ENCODE results near the gene BPIFA2. TPM values are rescaled to one million over a fixed set of nuclear protein-coding genes. Genes with fewer than 3 reads are reported as not detected.

BPIFA2 gene
- total RNA-seq, 1 experiment from 2014 or later = not detected

GRCh38 chr20:33147299-33147698 lies 20.7 kb upstream of the BPIFA2 start:
- Histone ChIP-seq H4K8ac (replicated peaks; ENCODE audit: insufficient read length, low read depth, low read length) (no peak overlapping the region), H4K20me1 (ENCODE audit: control insufficient read depth, insufficient read depth, insufficient read length) (no peaks in the 10 kb centered on the region), H2BK15ac (ENCODE audit: low read depth, low read length) (no peak overlapping the region), H4K91ac (ENCODE audit: insufficient read length, low read depth, low read length) (no peak overlapping the region), H3K23me2 (ENCODE audit: insufficient read length, low read depth, low read length, poor library complexity, severe bottlenecking) (peaks cover 3% of the 10 kb centered on the region), H3K79me1 (ENCODE audit: insufficient read depth, low read depth, low read length, poor library complexity, severe bottlenecking) (no peaks in the 10 kb centered on the region), H3K23ac (ENCODE audit: insufficient read length, low read depth, low read length) (no peak overlapping the region), H3K9me3 (ENCODE audit: control insufficient read depth, low read depth, low read length) (no peaks in the 10 kb centered on the region), H3K79me2 (ENCODE audit: insufficient read depth, low read length) (no peaks in the 10 kb centered on the region), H3K4me1 (ENCODE audit: insufficient read depth, low read length) (no peaks in the 10 kb centered on the region), H3K27ac (ENCODE audit: insufficient read length, low read depth, low read length) (no peak overlapping the region), H3K4me2 (ENCODE audit: insufficient read depth, insufficient read length, low read length) (no peak overlapping the region), H2AFZ (ENCODE audit: low read length) (no peak overlapping the region), H4K5ac (ENCODE audit: insufficient read length, low read depth, low read length) (no peak overlapping the region), H3K14ac (ENCODE audit: insufficient read depth, low read length) (no peak overlapping the region), H3K9ac (ENCODE audit: extremely low read depth, insufficient read length, low read length) (no peak overlapping the region), H3K56ac (ENCODE audit: insufficient read length, low read depth, low read length) (no peak overlapping the region), H3T11ph (ENCODE audit: low read length) (no peak overlapping the region), H2AK5ac (ENCODE audit: insufficient read length, low read length) (no peak overlapping the region), H2BK12ac (ENCODE audit: insufficient read length, low read depth, low read length) (no peak overlapping the region), H2BK20ac (ENCODE audit: low read depth, low read length, poor library complexity, severe bottlenecking) (no peak overlapping the region), H2BK5ac (ENCODE audit: insufficient read length, low read length) (no peak overlapping the region), H2BK120ac (ENCODE audit: low read depth, low read length, poor library complexity, severe bottlenecking) (no peak overlapping the region), H3K18ac (ENCODE audit: insufficient read length, low read depth, low read length) (no peak overlapping the region), H3K27me3 (ENCODE audit: insufficient read depth, low read length) (no peaks in the 10 kb centered on the region), H3K4ac (ENCODE audit: low read depth, low read length) (no peak overlapping the region)
- H3K27me3 Mint-ChIP-seq (ENCODE audit: low read depth) = peaks cover 34% of the 10 kb centered on the region
- WGBS (ENCODE audit: extremely low coverage, insufficient read length, low lambda C conversion rate) = 100% methylated on average over 1 of the region's 5 CpGs
- no peak for DNase-seq
- no peak overlapping the region for H3K4me3 Mint-ChIP-seq
- H3K9me3 Mint-ChIP-seq = peaks cover 0 to 4% of the 10 kb centered on the region in 2 experiments; a peak in 1 of 5 replicates
- no peak overlapping the region for H3K27ac Mint-ChIP-seq
- no peaks in the 10 kb centered on the region for H3K4me1 Mint-ChIP-seq
- no peak for TF ChIP-seq CTCF (conservative IDR thresholded peaks at IDR 0.05)
- H3K36me3 Mint-ChIP-seq (ENCODE audit: insufficient read depth in 1 of 3, low read depth in 3 of 3) = no peaks in the 10 kb centered on the region
